ENCODE data around the gene MT4.
A peak's percentile ranks its signal among the peaks of the same experiment; 100 is the strongest.

Gene MT4

DNA sequence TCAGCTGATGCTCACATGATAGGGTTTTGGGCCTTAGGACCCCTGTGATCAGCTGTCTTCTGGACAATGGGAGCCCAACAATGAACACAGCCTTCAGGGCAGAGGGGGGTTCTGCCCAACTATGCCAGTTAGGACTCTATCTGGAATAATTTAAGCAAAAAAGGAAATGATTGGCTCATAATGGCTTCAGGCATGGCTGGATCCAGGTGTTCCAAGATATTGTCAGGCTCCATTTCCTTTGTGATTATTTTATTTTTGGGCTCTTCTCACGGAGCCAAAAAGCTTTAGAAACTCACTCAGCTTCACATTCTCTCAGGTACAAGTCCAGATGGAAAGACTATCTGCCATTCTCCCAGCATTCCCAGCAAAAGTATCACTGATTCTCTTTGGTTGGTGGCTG lies 40.6 kb downstream of the MT4 start:
- DNase-seq: no peak

DNA sequence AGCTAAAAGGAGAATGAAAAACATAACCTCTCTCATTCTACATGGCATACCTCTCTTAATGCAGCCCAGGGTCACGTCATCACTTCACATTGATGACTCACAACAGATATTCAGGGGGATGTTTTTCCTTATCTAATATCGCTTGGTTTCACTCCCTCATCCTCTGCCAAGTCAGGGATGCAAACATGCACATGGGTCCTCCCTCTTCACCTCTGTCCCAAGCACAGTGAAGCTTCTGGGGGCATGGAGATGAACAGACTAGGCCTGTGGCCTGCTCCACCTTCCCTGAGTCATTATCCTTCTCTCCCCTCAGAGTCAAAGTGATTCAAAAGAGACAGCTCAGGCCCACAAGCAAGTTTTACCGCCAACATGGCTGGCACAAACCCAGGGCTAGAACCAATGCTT lies 41.2 kb downstream of the MT4 start:
- DNase-seq: no peak

DNA sequence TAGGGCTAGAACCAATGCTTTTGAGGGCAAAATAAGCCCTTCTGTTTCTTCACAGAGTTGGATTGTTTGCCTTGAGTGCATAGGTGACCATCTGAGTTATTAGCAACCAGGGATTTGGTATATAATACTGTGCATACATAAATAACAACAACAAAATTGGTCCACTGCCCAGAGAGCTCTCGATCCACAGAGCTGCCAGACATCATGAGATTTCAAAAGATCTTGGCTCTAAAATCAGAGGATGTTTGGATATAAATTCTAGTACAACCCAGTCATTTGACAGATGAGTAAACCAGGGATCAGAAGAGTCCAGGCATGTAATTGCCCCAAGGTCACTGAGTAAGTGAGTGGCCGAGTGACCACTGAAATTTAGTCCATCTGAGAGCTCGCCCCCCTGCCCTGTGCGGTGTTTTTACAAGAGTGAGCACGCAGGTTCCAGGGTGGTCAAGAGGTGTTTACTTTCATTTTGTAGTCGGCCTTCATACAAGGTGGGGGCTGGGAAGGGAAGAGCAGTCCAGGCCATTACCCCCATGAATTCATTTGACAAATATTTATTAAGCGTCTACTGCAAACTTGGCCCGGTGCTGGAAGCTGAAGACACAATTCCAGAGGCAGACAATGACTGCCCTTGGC lies 41.7 kb downstream of the MT4 start:
- no peak for DNase-seq

DNA sequence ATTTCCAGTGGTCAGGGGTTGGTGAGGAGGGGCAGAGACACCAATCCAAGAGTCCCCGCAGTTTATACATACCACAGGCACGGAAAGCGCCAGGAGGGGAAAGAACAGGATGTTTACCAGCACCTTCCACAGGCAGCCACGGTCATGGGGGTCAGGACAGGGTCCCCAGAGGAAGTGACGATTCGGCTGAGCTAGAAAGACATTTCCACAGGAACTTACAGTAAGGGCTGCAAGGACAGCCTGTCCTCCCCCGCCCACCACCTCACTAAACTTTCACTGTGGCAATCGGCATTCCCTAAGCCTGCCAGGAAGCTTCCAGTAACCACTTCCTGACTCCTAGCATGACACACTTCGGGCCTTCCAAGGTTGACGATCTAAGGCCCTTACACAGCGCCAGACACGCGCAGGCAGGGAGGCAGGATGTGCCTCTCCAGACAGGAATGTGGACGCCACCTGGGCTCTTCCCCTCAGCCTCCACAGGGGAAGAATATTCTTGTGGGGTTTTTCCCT lies 42.3 kb downstream of the MT4 start:
- DNase-seq: no peak

DNA sequence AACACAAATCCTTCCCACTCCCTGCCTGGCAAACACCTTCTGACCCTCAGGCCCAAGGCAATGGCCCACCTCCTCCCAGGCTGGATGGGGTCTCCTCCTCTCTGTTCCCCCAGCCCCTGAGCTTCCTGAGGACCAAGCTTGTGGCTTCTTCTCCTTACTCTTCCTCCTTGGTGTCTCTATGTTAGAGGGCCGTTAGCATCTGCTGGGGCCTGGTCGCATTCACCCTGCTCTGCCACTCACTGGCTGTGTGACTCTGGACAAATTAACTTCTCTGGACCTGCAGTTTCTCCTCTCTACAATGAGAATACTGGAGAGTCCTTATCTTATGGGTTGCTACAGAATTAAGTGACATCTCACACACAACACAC lies 42.8 kb downstream of the MT4 start:
- DNase-seq: no peak

DNA sequence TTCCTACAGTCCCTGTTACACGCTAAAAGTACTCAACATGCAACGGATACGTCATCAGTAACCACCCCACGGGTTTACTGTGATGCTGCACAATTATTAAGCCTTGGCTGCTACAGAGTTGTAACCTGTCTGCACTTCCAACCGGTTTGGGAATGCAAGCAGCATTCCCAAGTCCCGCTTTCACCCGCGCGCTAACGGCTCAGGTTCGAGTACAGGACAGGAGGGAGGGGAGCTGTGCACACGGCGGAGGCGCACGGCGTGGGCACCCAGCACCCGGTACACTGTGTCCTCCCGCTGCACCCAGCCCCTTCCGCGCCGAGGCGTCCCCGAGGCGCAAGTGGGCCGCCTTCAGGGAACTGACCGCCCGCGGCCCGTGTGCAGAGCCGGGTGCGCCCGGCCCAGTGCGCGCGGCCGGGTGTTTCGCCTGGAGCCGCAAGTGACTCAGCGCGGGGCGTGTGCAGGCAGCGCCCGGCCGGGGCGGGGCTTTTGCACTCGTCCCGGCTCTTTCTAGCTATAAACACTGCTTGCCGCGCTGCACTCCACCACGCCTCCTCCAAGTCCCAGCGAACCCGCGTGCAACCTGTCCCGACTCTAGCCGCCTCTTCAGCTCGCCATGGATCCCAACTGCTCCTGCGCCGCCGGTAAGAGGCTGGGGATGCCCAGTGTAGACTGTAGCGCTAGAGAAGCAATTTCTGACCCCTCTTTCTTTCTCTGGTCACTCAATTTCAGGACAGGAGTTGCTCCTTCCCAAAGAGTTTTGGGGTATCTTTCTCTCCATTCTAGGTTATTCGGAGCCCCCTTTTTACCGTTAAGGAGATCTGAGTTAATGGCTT lies 43.4 kb downstream of the MT4 start, which contains the start of gene MT2A:
Gene MT2A (plus strand): TSS at position 542 of the 833 bp plus-strand sequence. CDS start 72 bp downstream, at position 614.
- DNase-seq: peak; percentile 88

DNA sequence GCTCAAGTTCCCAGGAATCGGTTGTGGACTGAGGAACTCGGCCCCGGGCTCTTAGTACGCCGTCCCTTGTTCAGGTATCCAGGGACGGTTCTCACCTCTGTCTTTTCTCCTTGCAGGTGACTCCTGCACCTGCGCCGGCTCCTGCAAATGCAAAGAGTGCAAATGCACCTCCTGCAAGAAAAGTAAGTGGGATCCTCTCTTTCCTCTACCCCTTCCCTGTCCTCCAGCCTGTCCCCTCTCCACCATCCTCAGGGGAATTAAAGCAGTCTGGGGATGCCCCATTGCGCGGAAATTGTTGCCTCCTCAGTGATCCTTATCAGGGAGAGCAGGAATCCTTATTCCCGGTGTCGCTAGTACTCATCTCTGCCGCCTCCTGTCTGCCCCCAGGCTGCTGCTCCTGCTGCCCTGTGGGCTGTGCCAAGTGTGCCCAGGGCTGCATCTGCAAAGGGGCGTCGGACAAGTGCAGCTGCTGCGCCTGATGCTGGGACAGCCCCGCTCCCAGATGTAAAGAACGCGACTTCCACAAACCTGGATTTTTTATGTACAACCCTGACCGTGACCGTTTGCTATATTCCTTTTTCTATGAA lies 44.1 kb downstream of the MT4 start:
- no peak for DNase-seq

DNA sequence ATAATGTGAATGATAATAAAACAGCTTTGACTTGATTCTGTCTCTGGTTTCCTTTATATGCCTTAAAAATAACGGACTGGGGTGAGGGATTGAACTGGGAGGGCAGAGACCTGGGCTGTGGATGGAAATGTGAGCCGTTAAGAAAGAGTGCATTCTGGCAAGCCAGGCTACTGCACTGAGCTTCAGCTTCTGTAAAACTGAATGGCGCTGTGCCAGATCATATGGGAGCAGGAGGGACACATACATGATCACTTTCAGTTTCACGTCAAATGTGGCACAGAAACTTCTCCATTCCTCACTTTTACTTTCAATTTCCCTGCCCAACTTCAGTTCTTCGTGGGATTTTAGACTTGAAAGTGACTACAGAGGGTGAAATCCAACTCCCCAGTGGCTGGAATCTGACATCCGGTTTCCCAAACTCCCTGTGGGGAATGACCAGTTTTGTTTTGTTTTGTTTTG lies 44.6 kb downstream of the MT4 start:
- DNase-seq: no peak

DNA sequence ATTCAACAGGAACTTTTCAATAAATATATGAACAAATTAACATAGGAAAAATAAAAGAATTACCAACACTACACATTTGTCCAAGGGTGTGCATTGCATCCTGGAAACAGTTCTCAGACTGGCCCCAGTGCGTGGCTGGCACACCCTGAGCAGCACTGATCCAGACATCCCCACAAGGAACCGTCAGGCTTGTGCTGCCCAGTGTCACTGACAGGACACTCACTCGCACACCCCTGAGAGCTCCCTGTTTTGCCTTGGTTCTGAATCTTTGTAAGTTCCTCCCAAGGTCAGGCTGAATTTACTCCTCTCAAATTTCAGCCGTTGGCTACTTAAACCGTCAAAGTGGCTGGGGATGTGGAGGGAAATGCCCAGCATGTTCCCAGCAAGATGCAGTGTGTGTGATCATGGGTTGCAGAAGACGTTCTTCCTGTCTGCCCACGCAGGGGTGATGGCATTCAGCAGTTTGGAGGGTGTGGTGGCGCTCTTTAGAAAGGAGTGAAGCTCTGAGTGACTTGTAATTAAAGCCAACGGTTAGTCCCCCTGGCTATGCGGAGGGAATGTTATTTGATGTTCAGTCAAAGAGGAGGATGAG lies 45.2 kb downstream of the MT4 start:
- no peak for DNase-seq

DNA sequence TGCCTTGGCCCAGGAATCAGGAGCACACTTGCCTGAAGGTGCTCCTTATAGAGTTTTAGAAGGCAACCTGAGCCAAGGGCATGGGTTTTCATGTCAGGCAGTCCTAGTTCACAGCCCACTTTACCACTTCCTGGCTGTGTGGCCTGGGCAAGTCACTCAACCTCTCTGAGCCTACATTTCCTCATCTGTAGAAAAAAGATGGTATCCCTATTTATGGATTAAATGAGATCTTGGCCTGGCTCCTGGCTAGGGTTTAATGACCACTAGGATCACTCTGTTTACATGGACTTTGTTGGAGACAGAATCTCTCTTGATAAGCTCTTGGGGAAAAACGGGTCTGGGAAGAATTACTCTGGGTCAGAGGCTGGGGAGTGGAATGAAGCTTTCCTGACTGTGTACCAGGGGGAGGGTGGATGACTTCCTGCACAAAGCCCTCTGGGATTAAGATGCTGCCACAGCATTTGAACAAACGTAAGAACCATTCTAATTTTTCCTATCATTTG lies 45.8 kb downstream of the MT4 start:
- no peak for DNase-seq

DNA sequence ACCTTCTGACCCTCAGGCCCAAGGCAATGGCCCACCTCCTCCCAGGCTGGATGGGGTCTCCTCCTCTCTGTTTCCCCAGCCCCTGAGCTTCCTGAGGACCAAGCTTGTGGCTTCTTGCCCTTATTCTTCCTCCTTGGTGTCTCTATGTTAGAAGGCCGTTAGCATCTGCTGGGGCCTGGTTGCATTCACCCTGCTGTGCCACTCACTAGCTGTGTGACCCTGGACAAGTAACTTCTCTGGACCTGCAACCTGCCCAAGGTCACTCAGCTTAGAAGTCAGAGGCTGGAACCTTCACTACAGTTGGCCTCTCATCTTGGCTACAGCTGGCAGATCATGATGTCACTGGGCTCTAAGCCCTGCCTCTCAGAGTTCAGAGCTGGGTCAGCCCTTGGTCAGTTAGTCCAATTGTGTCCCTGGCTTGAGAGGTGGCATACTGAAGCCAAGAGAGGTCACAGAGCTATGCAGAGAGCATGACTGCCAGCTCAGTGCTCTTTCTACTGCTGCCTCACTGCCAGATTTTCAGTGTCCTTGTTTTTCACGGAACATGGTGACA lies 46.5 kb downstream of the MT4 start:
- DNase-seq: no peak

DNA sequence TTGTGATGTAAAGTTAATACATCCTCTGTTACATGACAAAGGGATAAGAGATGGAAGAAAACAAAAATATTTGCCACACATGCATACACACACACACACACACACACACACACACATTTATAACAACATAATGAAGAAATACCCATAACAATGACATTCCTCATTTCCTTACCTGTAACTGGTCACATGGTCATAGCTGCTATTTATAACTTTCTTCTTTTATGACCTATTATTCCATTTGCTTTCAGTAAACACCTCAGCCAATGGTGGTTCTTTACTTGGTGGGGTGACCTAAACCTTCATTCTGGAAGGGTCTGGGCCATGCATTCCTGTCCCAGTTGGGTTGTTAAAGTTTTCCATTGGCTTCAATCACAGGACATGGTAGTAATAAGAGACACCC lies 48.8 kb downstream of the MT4 start:
- no peak for DNase-seq

DNA sequence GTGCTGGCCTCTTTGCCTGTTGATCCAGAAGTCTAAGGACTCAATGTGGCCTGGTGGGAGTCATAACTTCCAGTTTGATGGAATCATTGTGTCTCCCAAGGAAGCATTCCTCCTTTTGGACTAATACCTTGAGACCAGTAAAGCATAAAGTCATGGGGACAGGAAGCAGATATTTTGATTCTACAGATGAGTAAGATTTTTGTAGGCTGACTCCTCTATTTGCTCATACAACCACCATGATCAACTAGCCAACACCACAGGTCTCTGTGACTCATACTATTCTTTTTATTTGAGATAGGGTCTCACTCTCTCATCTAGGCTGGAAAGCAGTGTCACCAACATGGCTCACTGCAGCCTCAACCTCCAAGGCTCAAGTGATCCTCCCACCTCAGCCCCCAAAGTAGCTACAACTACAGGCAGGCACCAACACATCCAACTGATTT lies 49.7 kb downstream of the MT4 start:
- DNase-seq: no peak

DNA sequence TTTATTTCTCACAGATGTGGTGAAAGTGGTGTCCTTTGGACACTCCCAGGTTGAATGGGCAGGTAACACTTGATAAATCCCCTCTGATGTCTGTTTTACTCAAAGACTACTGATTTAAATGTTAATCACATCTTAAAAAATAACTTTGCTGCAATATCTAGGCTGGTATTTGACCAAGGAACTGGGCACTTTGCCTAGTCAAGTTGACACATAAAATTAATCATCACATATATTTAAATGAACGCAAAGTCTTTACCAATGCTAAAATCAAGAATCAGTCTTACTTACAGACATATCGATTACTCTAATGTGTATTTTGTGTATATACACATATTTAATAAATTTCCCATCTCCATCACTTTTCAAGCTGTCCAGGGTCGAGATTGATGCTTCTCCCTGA lies 50.5 kb downstream of the MT4 start:
- DNase-seq: no peak

DNA sequence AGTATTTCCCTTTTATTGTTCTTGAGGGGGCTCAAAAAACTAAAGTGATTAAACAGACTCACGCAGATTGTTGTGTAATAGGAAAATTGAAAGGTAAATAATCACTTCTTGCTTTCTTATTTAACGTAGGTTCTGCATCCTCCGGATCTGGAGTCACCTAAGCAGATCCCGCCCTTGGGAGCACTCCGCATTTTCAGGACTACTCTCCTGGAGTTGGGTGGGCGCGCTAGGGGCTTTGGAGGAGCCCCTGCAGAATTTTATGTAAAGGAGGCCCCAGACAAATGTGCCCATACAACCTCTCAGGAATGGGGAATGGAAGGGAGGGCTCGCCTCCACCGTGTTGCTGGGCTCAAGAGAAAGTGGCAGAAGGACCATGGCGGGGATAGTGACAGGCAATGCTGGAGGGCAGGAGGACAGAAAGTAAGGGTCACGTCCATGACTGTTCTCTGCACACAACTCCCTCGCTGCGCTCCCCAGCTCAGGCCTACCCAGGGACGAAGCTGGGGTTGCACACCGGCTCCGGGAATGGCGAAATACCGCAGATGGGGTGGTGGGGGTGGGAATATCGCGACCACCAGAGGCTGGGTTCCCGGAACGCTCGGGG lies 51.8 kb downstream of the MT4 start:
- DNase-seq: no peak

DNA sequence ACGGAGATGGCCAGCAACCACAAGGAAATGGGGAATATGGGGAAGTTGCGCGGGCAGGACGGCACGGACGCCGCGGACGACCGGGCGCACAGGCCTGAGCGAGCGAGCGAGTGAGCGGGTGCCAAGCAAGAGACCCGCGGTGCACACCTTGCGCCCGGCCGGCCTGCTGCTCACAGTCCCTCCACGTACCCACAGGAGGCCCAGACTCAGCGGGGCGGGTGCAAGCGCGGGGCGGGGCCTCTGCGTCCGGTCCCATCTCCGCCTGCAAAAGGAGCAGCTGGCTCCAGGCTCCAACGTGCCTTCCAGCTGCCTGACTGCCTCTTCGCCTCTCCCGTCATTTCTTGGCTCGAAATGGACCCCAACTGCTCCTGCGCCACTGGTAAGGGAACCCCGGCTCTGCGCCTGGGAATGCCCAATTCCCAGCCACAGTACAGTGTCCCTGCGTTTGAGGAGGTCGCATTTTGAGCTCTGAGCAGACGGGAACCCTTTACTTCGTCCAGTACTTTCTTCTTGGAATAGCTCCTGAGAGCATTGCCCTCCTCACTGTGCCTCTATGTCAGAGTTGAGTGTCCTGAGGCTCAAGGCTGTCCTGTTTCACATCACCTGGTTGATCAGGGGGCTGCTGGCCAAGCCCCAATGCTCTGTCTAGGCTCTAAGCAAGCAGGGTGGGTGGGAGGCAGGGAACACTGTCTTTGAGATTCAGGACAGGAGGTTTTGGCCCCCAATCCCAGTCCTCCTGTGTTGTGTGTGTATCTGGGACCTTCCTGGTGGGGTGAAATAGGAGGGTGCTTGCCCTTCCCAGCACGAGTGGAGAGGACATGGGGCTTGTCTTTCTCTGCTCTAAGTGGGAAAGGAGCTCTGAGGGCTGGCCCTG lies 52.6 kb downstream of the MT4 start:
- DNase-seq: no peak

DNA sequence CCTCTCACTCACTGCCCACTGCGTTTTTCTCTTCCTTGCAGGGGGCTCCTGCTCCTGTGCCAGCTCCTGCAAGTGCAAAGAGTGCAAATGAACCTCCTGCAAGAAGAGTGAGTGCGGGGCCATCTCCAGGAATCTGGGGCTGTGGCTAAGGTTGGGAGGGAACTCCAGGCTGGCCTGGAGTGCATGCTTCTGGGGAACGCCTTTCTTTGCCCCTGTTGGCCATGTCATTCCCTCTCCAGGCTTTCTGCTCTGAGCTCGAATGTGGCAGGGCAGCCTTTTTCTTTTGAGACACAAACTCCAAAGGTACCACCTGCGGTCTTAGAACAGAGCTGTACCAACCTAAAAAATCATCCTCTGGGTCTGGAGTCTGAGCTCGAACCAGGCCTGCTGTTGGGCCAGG lies 53.3 kb downstream of the MT4 start:
- no peak for DNase-seq
